Stimulated activated CD4-positive, alpha-beta T cell treated with anti-CD3 and anti-CD28 coated beads, Interleukin-4, amount 100 ng/mL, for 24 hours (primary cell): ENCODE measurements around the gene SSX2.
"Not testable (repeated sequence)": the region's sequence is repeated elsewhere in the genome, so short reads cannot be mapped to it uniquely, and the experiment has no call there.

ENCODE experiments used
- DNase-seq: peaks from one replicate; pipeline ENCODE4 v3.0.0-alpha.2; 2020

SSX2 gene, protein sequence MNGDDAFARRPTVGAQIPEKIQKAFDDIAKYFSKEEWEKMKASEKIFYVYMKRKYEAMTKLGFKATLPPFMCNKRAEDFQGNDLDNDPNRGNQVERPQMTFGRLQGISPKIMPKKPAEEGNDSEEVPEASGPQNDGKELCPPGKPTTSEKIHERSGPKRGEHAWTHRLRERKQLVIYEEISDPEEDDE

DNA sequence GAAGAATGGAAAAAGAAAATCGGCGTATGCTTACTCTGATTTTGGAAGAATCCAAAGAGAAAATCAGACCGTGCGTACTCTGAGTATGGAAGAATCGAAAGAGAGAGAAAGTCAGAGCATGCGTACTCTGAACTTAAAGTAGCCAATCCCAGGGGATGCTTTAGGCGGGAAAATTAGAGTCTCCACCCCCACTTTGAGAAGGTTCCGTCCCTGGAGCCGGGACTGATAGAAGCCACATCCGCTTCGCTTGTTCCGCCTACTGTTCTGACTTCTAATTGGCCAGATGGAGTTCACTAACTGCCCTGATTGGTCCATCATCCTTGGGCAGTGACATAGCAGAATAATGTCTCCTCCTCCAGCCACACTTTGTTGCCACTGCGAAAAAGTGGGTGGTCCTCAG, at the start of gene SSX2:
SSX2 (minus strand) TSS at position 101 of the 400 bp plus-strand sequence. CDS start 1,429 bp downstream, outside the sequence.
- DNase-seq, result not testable (repeated sequence)

GRCh38 chrX:52750952-52751351, 44.0 kb upstream of the SSX2 start, which contains the start of gene SSX2B:
Gene SSX2B, plus strand, starts transcription at chrX:52751252. Its CDS starts 1,429 bp downstream, at chrX:52752681.
- not testable (repeated sequence) for DNase-seq

- not testable (repeated sequence) for DNase-seq
Measured at GRCh38 chrX:52692034-52692433, 14.9 kb downstream of the SSX2 start.

- DNase-seq, result not testable (repeated sequence)
Measured at GRCh38 chrX:52662218-52662617, 44.8 kb downstream of the SSX2 start.

- not testable (repeated sequence) for DNase-seq
Measured at GRCh38 chrX:52655475-52655874, 51.5 kb downstream of the SSX2 start.

- not testable (repeated sequence) for DNase-seq
Measured at GRCh38 chrX:52654800-52655199, 52.2 kb downstream of the SSX2 start, which contains the start of gene SSX7. Gene SSX7, minus strand, starts transcription at chrX:52654900. Its CDS starts 1,428 bp downstream, at chrX:52653472.

- not testable (repeated sequence) for DNase-seq
Measured at GRCh38 chrX:52650676-52651075, 56.3 kb downstream of the SSX2 start.

DNA sequence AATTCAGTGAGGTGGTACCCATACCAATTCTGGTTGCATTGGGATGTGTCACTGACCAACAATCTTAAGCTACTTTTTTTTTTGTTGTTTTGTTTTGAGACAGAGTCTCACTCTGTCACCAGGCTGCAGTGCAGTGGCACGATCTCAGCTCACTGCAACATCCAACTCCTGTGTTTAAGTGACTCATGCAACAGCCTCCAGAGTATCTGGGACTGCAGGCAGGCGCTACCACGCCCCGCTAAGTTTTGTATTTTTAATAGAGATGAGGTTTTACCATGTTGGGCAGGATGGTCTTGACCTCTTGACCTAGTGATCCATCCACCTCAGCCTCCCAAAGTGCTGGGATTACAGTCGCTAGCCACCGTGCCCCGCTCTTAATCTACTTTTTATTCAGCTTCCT, 58.0 kb downstream of the SSX2 start:
- DNase-seq, result not testable (repeated sequence)
